Measurements from ENCODE around the gene TFCP2.

The TFCP2 gene

GRCh38 chr12:51198568-51199365, 25.8 kb upstream of the TFCP2 start:
- DNase-seq = no peak
- in situ Hi-C loops (cut with MboI; ENCODE audit: low pct_unique_long_range_greater_than_20kb, low sequenced_read_pairs) = no loop called here

DNA sequence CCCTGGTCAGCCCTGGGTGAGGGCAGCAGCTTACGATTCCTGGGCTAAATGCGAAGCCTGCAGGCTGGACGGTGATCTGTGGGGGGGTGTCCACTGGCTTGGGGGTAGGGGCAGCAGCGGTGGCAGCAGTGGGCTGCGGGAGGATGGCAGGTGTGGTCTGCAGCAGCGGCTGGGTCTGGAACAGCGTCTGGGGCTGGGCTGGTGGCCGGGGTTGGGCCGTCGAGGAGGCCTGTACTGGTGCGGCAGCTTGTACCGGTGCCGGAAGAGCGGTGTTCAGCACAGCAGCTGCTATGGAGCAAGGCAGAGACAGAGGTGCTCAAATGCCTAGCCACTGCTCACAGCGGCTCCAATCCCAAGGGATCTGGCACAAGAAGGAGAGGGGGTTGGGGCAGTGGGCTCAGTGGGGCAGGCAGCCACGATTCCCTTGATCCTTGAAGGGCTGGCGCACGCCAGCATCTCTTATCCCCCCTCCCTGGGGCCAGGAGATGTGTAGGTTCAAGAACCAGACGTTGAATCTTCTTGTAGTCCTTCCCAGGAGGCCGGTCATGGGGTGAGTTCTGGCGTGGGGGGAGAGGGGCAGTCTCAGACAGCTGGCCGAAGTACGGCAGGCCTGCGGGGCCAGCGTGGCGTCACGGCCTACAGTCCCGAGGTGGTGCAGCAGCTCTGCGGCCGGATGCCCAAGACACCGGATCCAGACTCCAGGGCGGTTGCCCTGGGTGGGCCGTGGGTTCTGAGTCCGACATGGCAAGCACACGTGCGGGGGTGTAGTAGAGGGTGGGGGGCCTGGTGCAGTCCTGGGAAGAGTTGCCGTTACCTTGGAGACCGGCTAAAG, 25.0 kb upstream of the TFCP2 start:
- no peak for DNase-seq
- in situ Hi-C loops (cut with MboI; ENCODE audit: low pct_unique_long_range_greater_than_20kb, low sequenced_read_pairs) = no loop called here

DNA sequence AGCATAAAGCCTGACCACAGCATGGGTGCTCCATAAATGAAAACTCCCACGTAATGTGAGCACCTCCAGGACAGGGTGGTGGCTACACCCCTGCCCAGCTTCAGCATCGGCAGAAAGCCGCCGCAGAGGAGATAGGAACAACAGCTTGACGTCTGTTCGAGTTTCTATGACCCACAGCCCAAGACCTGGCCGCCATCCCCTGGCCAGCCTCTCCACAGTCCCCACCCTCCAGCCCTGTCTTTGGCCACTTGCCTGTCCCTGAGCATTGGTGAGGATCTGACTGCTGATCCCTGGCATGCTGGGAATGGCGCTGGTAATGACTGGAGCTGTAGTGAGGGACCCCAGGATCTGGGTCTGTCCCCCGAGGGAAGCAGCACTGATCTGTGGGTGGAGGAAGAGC, 23.6 kb upstream of the TFCP2 start:
- no peak for DNase-seq
- in situ Hi-C loops (cut with MboI; ENCODE audit: low pct_unique_long_range_greater_than_20kb, low sequenced_read_pairs) = no loop called here

- no peak for DNase-seq
- in situ Hi-C loops (cut with MboI; ENCODE audit: low pct_unique_long_range_greater_than_20kb, low sequenced_read_pairs) = no loop called here
These were observed 22.9 kb upstream of the TFCP2 start for GRCh38 chr12:51195841-51196240.

- DNase-seq = no peak
- in situ Hi-C loops (cut with MboI; ENCODE audit: low pct_unique_long_range_greater_than_20kb, low sequenced_read_pairs) = no loop called here
These were observed 19.3 kb upstream of the TFCP2 start for GRCh38 chr12:51192284-51192671.

- no peak for DNase-seq
- in situ Hi-C loops (cut with MboI; ENCODE audit: low pct_unique_long_range_greater_than_20kb, low sequenced_read_pairs) = no loop called here
These were observed 18.8 kb upstream of the TFCP2 start for GRCh38 chr12:51191516-51192283.

DNA sequence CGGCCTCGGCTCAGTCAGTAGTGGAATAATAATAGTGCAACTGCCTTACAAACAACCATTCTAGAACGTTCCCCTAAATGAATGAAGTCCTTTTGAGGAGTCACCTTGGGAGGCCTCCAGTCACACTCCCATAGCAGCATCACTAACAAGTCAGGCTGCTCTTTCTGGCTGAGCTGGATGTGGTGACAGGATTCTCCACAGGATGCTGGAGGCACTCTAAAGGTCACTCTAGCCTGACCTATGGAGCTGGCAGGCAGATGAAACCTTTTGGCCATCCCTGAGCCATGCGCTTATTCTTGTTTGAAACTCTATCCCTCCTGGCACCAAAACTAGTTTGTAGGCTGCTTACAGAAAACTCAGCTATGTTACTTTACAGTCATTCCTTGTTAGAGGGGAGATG, 17.9 kb upstream of the TFCP2 start:
- in situ Hi-C loops (cut with MboI; ENCODE audit: low pct_unique_long_range_greater_than_20kb, low sequenced_read_pairs) = no loop called here
- no peak for DNase-seq

- DNase-seq = no peak
- in situ Hi-C loops (cut with MboI; ENCODE audit: low pct_unique_long_range_greater_than_20kb, low sequenced_read_pairs) = no loop called here
These were observed 16.9 kb upstream of the TFCP2 start for GRCh38 chr12:51189790-51190355.

- in situ Hi-C loops (cut with MboI; ENCODE audit: low pct_unique_long_range_greater_than_20kb, low sequenced_read_pairs) = no loop called here
- DNase-seq = no peak
These were observed 15.6 kb upstream of the TFCP2 start for GRCh38 chr12:51188359-51189051.

DNA sequence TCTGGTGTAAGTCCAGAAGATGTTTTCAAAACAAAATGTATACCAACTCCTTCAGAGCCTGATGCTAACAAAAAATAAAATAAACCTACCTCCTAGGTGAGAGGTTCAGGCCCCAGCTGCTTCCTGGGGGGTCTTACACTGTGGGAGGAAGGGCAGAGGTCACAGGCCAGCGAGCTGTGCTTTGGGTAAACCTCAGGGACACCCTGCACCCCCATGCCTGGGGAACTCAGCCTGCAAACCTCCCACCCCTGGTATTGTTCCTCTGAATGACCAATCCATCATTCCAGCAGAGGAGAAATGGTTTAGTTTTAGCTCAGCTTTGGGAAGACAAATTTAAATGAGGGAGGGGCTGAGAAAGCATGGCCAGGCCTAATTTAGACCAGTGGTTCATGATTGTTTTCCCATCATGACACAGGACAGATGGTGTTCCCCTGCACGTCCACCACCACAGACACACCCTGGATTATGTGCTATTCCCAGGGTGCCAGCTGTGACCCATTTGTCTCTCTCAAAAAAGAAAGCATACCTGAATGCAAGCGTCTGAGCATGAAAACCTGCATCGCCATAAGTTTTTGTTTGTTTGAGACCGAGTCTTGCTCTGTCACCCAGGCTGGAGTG, 14.5 kb upstream of the TFCP2 start:
- no peak for DNase-seq
- in situ Hi-C loops (cut with MboI; ENCODE audit: low pct_unique_long_range_greater_than_20kb, low sequenced_read_pairs) = no loop called here

DNA sequence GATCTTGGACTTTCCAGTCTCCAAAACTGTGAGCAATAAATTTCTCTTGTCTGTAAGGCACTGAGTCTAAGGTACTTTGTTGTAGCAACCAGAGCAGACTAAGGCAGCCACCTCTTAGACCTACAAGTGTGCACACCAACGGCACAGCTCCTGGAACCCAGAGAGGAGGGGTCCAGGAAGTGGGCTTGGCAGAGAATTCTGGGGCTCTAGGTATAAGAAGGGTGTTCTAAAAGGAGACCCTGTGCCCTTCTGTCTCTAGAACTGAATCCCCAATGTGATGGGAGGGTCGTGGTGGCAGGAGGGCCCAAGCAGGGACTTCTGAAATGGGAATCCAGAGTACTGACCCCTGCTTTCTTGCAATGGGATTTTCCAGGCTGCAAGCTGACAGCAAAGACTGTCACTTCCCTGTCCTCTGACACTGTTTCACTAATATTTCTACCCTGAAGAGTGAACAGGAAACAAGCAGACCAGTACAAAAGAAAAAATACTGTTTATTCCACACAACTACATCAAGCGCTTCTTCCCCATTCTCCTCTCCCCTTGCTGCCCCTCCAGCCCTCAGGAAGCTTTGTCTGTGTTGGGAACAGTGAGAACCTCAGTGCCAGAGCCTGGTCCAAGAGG, 13.6 kb upstream of the TFCP2 start:
- in situ Hi-C loops (cut with MboI; ENCODE audit: low pct_unique_long_range_greater_than_20kb, low sequenced_read_pairs) = no loop called here
- DNase-seq = no peak

DNA sequence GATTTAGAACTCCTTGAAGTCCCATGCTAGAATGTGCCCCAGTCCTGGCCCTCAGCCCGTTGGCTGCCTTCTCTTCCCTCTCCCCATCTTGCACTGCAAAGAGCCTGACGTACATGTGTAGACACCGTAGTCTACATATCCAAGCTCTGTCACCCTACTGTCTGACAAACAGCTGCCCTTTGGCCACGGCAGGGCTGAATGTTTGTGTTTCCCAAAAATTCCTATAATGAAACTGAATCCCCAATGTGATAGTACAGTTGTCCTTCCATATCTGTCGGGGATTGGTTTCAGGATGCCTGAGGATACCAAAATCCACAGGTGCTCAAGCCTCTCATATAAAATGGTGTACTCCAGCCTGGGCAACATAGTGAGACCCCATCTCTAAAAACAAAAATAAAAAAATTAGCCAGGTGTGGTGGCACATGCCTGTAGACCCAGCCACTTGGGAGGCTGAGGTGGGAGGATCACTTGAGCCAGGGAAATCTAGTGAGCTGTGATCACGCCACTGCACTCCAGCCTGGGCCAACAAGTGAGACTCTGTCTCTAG, 12.3 kb upstream of the TFCP2 start:
- DNase-seq = no peak
- in situ Hi-C loops (cut with MboI; ENCODE audit: low pct_unique_long_range_greater_than_20kb, low sequenced_read_pairs) = no loop called here

- no peak for DNase-seq
- in situ Hi-C loops (cut with MboI; ENCODE audit: low pct_unique_long_range_greater_than_20kb, low sequenced_read_pairs) = no loop called here
These were observed 10.9 kb upstream of the TFCP2 start for GRCh38 chr12:51183816-51184215.

- in situ Hi-C loops (cut with MboI; ENCODE audit: low pct_unique_long_range_greater_than_20kb, low sequenced_read_pairs) = no loop called here
These were observed 10.4 kb upstream of the TFCP2 start for GRCh38 chr12:51183349-51183748.

GRCh38 chr12:51181558-51181957, 8.6 kb upstream of the TFCP2 start:
- DNase-seq = no peak
- in situ Hi-C loops (cut with MboI; ENCODE audit: low pct_unique_long_range_greater_than_20kb, low sequenced_read_pairs) = no loop called here

More at GRCh38 chr12:51183349-51183748, 10.4 kb upstream of the TFCP2 start:
- DNase-seq = no peak

DNA sequence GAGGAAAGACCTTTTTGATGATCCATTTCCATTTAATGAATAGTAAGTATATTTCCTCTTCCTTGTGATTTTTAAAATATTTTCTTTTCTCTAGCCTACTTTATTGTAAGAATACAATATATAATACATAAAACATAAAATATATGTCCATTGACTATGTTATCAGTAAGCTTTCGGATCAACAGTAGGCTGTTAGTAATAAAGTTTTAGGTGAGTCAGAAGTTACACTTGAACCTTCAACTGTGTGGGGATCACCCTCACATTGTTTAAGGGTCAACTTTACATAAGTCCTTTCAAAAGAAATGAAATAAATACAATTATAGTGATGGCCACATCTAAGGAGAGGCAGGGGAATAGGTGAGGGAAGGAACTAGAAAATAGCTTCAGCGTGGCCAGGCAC, 5.0 kb upstream of the TFCP2 start:
- in situ Hi-C loops (cut with MboI; ENCODE audit: low pct_unique_long_range_greater_than_20kb, low sequenced_read_pairs) = no loop called here

GRCh38 chr12:51174501-51174900, 1.6 kb upstream of the TFCP2 start:
- in situ Hi-C loops (cut with MboI; ENCODE audit: low pct_unique_long_range_greater_than_20kb, low sequenced_read_pairs) = no loop called here
- DNase-seq = no peak

More for the DNA sequence above, 5.0 kb upstream of the TFCP2 start:
- DNase-seq = no peak

Data from KBM-7 (cell line).